Endodermal cell (in vitro differentiated cells): ENCODE results near the gene NUP98. TPM values are rescaled to one million over a fixed set of nuclear protein-coding genes. Genes with fewer than 3 reads are reported as not detected.

ENCODE experiments used
- DNase-seq: peaks from one replicate; pipeline ENCODE4 v3.0.0-alpha.2; 2017
- H3K27ac ChIP-seq: 2 replicates; pipeline ENCODE4 v1.5.1; 2013; ENCODE audit warnings: mild to moderate bottlenecking, low read depth, low read length, moderate library complexity
- H3K27me3 ChIP-seq: 2 replicates; pipeline ENCODE4 v1.6.1; 2013; ENCODE audit warnings: mild to moderate bottlenecking, low read length, moderate library complexity; ENCODE audit not compliant: insufficient read depth, control insufficient read depth, poor library complexity, severe bottlenecking
- H3K36me3 ChIP-seq: 2 replicates; pipeline ENCODE4 v1.7.0; 2013; ENCODE audit warnings: mild to moderate bottlenecking, low read length, moderate library complexity; ENCODE audit not compliant: control insufficient read depth, insufficient read depth
- H3K4me1 ChIP-seq: one replicate; pipeline ENCODE4 v1.7.0; 2013; ENCODE audit warnings: low read length; ENCODE audit not compliant: control insufficient read depth, insufficient read depth
- H3K4me3 ChIP-seq: 2 replicates; pipeline ENCODE4 v1.5.1; 2013; ENCODE audit warnings: mild to moderate bottlenecking, low read length, moderate library complexity
- H3K9ac ChIP-seq: 2 replicates; pipeline ENCODE4 v1.6.1; 2013; ENCODE audit warnings: mild to moderate bottlenecking, low read length, moderate library complexity; ENCODE audit not compliant: poor library complexity, severe bottlenecking; ENCODE audit errors: extremely low read depth
- H3K9me3 ChIP-seq: 2 replicates; pipeline ENCODE4 v1.6.1; 2013; ENCODE audit warnings: mild to moderate bottlenecking, low read length, moderate library complexity; ENCODE audit not compliant: control insufficient read depth
- H3K27ac Mint-ChIP-seq: 2 replicates; pipeline ENCODE4 v1.8.0; 2020; ENCODE audit warnings: mixed read lengths
- H3K27me3 Mint-ChIP-seq: 2 replicates; pipeline ENCODE4 v1.8.0; 2021; ENCODE audit warnings: mild to moderate bottlenecking, mixed read lengths; ENCODE audit not compliant: insufficient read depth
- H3K36me3 Mint-ChIP-seq: 2 replicates; pipeline ENCODE4 v1.8.0; 2020; ENCODE audit warnings: low read depth, mixed read lengths
- H3K4me1 Mint-ChIP-seq: 2 replicates; pipeline ENCODE4 v1.8.0; 2020; ENCODE audit warnings: mixed read lengths
- H3K4me3 Mint-ChIP-seq: 2 replicates; pipeline ENCODE4 v1.8.0; 2020; ENCODE audit warnings: mild to moderate bottlenecking, moderate library complexity, mixed read lengths
- H3K9me3 Mint-ChIP-seq: 2 replicates; pipeline ENCODE4 v1.8.0; 2020; ENCODE audit warnings: mild to moderate bottlenecking, mixed read lengths
- WGBS, 2 experiments: methylation state at CpG; one replicate each; pipeline versions ENCODE4 v1.1.5 to v1.1.7; 2013; ENCODE audit warnings: missing lambda C conversion rate in 2 of 2, mixed read lengths in 1 of 2; ENCODE audit not compliant: insufficient coverage in 1 of 2, insufficient read length in 1 of 2; 5-methylcytosine and 5-hydroxymethylcytosine counted together
- total RNA-seq, 2 donors: library from RNA; stranded (reverse); fragmentation: NEBNext Ultra II Directional in 1 of 2; extraction: Animal tissue kit (Norgen Biotek cat#: 25700) in 1 of 2; gene quantifications; 2 replicates in 1 of 2; 3 replicates in 1 of 2; pipeline ENCODE4 v1.2.1, GENCODE V29; 2021
- TF ChIP-seq, protein P1 (sequence below): fragments of 200-600 bp; sonication (generic); conservative IDR thresholded peaks from 2 replicates; pipeline ENCODE4 v1.5.0; 2021; ENCODE audit warnings: antibody characterized with exemption, mild to moderate bottlenecking

NUP98 gene
- total RNA-seq, 2 donors from 2014 or later: 81.6 to 92.6 TPM

DNA sequence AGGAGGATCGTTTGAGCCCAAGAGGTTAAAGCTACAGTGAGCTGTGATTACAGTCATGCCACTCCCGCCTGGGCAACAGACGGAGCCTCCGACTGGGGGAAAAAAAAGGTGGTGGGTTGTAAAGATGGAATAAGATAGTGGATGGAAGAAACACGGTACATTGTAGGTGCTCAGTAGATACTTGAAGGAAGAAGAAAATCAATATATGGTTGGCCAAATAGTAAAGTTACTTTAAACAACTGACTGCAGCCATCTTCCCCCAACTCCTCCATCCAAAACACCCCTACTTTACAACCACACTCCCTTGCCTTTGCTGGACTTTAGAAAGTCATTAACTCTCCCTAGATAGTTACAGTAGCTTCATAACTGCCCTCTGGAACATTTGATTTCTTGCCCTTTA, 2.5 kb upstream of the NUP98 start:
- Mint-ChIP-seq H3K27ac (no peak overlapping the region), H3K4me3 (no peak overlapping the region), H3K9me3 (peaks cover 3% of the 10 kb centered on the region), H3K27me3 (no peaks in the 10 kb centered on the region), H3K4me1 (peaks cover 10% of the 10 kb centered on the region), H3K36me3 (no peaks in the 10 kb centered on the region)
- no peaks in the 10 kb centered on the region for H3K9me3 ChIP-seq
- H3K27me3 ChIP-seq: no peaks in the 10 kb centered on the region
- no peak overlapping the region for H3K4me3 ChIP-seq
- no peak overlapping the region for H3K27ac ChIP-seq
- H3K36me3 ChIP-seq: peaks cover 6% of the 10 kb centered on the region
- H3K4me1 ChIP-seq: no peaks in the 10 kb centered on the region
- peak; percentile 33 for DNase-seq
- no peak overlapping the region for H3K9ac ChIP-seq
- 92 to 96% methylated on average over 4 to 5 of the region's 5 CpGs for WGBS, 2 experiments
- TF ChIP-seq, protein P1, sequence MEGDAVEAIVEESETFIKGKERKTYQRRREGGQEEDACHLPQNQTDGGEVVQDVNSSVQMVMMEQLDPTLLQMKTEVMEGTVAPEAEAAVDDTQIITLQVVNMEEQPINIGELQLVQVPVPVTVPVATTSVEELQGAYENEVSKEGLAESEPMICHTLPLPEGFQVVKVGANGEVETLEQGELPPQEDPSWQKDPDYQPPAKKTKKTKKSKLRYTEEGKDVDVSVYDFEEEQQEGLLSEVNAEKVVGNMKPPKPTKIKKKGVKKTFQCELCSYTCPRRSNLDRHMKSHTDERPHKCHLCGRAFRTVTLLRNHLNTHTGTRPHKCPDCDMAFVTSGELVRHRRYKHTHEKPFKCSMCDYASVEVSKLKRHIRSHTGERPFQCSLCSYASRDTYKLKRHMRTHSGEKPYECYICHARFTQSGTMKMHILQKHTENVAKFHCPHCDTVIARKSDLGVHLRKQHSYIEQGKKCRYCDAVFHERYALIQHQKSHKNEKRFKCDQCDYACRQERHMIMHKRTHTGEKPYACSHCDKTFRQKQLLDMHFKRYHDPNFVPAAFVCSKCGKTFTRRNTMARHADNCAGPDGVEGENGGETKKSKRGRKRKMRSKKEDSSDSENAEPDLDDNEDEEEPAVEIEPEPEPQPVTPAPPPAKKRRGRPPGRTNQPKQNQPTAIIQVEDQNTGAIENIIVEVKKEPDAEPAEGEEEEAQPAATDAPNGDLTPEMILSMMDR: no peak

DNA sequence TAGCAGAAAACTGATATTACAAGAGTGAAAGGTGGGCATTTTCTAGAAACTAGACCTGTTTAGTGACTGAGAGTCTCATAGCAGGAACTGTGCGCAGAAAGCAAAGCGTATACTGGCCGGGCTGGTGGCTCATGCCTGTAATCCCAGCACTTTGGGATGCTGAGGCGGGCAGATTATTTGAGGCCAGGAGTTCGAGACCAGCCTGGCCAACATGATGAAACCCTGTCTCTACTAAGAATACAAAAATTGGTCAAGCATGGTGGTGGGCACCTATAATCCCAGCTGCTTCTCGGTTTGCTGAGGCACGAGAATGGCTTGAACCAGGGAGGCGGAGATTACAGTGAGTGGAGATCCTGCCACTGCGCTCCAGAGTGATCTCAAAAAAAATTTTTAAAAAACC, 1.8 kb upstream of the NUP98 start:
- Histone ChIP-seq H3K4me1 (no peaks in the 10 kb centered on the region), H3K4me3 (no peak overlapping the region), H3K27ac (no peak overlapping the region), H3K9ac (no peak overlapping the region), H3K9me3 (no peaks in the 10 kb centered on the region), H3K36me3 (peaks cover 13% of the 10 kb centered on the region), H3K27me3 (no peaks in the 10 kb centered on the region)
- TF ChIP-seq, protein P1: no peak
- DNase-seq: peak; percentile 20
- H3K9me3 Mint-ChIP-seq: peaks cover 3% of the 10 kb centered on the region
- WGBS, 2 experiments: 94 to 100% methylated on average over 5 to 9 of the region's 9 CpGs
- H3K27me3 Mint-ChIP-seq: no peaks in the 10 kb centered on the region
- peaks cover 7% of the 10 kb centered on the region for H3K36me3 Mint-ChIP-seq
- H3K4me3 Mint-ChIP-seq: no peak overlapping the region
- peaks cover 10% of the 10 kb centered on the region for H3K4me1 Mint-ChIP-seq
- no peak overlapping the region for H3K27ac Mint-ChIP-seq

DNA sequence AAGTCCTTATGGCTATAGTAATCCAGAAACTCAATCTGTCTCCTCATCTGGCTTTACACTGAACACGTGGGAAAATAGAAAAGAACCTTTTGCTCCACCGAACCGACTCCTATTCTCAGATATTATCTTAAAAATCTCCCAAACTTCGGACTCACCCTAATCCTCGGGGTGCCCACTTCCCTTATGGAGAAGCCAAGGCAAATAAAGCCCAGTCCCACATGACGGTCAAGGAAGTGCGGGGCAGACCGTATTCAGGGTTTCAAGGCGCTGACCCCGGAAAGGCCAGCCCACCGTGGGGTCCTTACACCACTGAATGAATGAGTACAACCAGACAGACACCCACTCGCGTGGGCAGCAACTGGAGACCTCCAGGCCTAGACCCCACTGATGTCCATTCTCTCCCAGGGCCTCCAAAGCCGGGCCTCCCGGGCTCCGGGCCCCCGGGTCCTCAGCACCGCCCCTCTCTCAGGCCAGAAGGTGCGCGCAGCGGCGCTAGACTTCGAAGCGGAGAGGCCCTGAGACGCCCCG, 489 bp downstream of the NUP98 start:
- Histone ChIP-seq H3K9ac (peak overlapping the region; percentile 88), H3K9me3 (no peaks in the 10 kb centered on the region), H3K27ac (peak overlapping the region; percentile 96), H3K4me1 (no peaks in the 10 kb centered on the region), H3K4me3 (peak overlapping the region; percentile 97), H3K36me3 (peaks cover 35% of the 10 kb centered on the region), H3K27me3 (no peaks in the 10 kb centered on the region)
- Mint-ChIP-seq H3K4me3 (peak overlapping the region; percentile 77), H3K27me3 (no peaks in the 10 kb centered on the region), H3K36me3 (peaks cover 27% of the 10 kb centered on the region), H3K9me3 (peaks cover 3% of the 10 kb centered on the region), H3K27ac (peak overlapping the region; percentile 98), H3K4me1 (peaks cover 10% of the 10 kb centered on the region)
- TF ChIP-seq, protein P1: no peak
- DNase-seq: no peak
- whole genome bisulfite sequencing, 2 experiments: 0% methylated on average over 6 to 25 of the region's 26 CpGs
